Measurements from ENCODE around the gene GPR35. TPM values are rescaled to one million over a fixed set of nuclear protein-coding genes. Genes with fewer than 3 reads are reported as not detected.
A peak's percentile ranks its signal among the peaks of the same experiment; 100 is the strongest.

GPR35 gene
- total and polyA plus RNA-seq, 2 of the 13 experiments (the other 11 are each of a cell fraction or from before 2014, with no cell fraction given) = 27.1 to 44.2 TPM

DNA sequence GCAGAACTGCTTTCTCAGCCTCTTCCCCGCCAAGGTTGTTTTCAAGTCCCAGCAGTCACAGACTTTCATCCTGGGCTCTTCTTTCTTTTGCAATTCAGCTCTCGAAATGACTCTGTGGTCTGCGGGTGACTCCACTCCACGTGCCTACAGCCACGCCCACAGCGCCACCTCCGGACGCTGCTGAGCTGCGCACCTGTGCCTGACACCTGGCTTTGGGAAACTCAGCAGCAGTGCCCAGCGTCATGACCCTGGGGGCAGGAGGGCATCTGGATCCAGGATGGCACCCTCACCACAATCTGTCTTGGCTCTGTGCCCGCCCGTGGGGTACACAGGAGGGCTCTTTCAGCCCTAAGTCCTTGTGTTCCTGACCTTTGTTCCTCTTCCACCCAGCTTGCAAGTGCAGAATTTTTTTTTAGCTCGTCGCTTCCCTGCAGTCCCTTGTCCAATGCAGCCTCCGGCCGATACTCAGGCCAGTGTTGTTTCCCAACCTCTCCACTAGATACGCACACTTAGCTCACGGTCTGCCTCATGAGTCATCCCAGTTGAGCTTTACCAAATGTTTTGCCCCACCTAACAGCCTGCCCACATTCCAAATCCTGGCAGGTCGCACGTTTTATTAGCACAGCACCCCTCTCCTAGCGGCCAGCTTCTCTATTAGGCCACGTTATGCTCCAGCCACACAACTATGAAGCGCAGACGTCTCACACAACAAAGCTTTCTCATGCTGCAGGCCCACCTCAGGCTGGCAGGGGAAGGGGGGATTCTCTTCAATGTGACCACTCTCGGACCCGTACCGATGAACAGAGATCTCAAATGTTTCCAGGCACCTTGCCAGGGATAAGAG, 45.3 kb upstream of the GPR35 start (continued):
- no peak for TF ChIP-seq ZNF883 (CRISPR knock-in tag; IDR thresholded peaks at IDR 0.05; ENCODE audit: not compliant biosample characterization)
- TF ChIP-seq NFYB (CRISPR knock-in tag; IDR thresholded peaks at IDR 0.05) = peak; percentile 38
- no peak for TF ChIP-seq ZSCAN12 (CRISPR knock-in tag; IDR thresholded peaks at IDR 0.05)
- peak; percentile 51; the same call in 1 of the 2 replicates for TF ChIP-seq KMT2A (CRISPR knock-in tag; IDR thresholded peaks at IDR 0.05)
- peak; percentile 86 for TF ChIP-seq ZNF605 (CRISPR knock-in tag; IDR thresholded peaks at IDR 0.05)
- TF ChIP-seq NRL (CRISPR knock-in tag; IDR thresholded peaks at IDR 0.05; ENCODE audit: borderline replicate concordance) = peak; percentile 87; the same call in 1 of the 2 replicates
- TF ChIP-seq RBFOX2 (IDR thresholded peaks at IDR 0.05; ENCODE audit: low read depth, low read length) = peak; percentile 52; the same call in 1 of the 2 replicates
- no peak for TF ChIP-seq CC2D1A (CRISPR knock-in tag; IDR thresholded peaks at IDR 0.05)
- TF ChIP-seq ZSCAN30 (CRISPR knock-in tag; IDR thresholded peaks at IDR 0.05) = no peak
- peak; percentile 60; the same call in 1 of the 2 replicates for TF ChIP-seq PAF1 (CRISPR knock-in tag; IDR thresholded peaks at IDR 0.05)
- TF ChIP-seq GATA4 (IDR thresholded peaks at IDR 0.05; ENCODE audit: borderline replicate concordance, low read depth) = no peak
- TF ChIP-seq ZFY (CRISPR knock-in tag; IDR thresholded peaks at IDR 0.05) = peak; percentile 42; the same call in 1 of the 2 replicates
- TF ChIP-seq, protein P1, sequence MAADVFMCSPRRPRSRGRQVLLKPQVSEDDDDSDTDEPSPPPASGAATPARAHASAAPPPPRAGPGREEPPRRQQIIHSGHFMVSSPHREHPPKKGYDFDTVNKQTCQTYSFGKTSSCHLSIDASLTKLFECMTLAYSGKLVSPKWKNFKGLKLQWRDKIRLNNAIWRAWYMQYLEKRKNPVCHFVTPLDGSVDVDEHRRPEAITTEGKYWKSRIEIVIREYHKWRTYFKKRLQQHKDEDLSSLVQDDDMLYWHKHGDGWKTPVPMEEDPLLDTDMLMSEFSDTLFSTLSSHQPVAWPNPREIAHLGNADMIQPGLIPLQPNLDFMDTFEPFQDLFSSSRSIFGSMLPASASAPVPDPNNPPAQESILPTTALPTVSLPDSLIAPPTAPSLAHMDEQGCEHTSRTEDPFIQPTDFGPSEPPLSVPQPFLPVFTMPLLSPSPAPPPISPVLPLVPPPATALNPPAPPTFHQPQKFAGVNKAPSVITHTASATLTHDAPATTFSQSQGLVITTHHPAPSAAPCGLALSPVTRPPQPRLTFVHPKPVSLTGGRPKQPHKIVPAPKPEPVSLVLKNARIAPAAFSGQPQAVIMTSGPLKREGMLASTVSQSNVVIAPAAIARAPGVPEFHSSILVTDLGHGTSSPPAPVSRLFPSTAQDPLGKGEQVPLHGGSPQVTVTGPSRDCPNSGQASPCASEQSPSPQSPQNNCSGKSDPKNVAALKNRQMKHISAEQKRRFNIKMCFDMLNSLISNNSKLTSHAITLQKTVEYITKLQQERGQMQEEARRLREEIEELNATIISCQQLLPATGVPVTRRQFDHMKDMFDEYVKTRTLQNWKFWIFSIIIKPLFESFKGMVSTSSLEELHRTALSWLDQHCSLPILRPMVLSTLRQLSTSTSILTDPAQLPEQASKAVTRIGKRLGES (CRISPR knock-in tag; IDR thresholded peaks at IDR 0.05; ENCODE audit: borderline replicate concordance) = no peak
- TF ChIP-seq CBFB (CRISPR knock-in tag; IDR thresholded peaks at IDR 0.05) = peak; percentile 80
- no peak for TF ChIP-seq ZNF18 (CRISPR knock-in tag; IDR thresholded peaks at IDR 0.05; ENCODE audit: insufficient replicate concordance)
- peak; percentile 36 to 94; a peak in 3 of 4 replicates for TF ChIP-seq HMGXB4 (CRISPR knock-in tag; IDR thresholded peaks at IDR 0.05; ENCODE audit: borderline replicate concordance in 1 of 2, low read depth in 1 of 2)
- TF ChIP-seq MZF1 (CRISPR knock-in tag; IDR thresholded peaks at IDR 0.05; ENCODE audit: borderline replicate concordance) = no peak
- TF ChIP-seq, protein P2, sequence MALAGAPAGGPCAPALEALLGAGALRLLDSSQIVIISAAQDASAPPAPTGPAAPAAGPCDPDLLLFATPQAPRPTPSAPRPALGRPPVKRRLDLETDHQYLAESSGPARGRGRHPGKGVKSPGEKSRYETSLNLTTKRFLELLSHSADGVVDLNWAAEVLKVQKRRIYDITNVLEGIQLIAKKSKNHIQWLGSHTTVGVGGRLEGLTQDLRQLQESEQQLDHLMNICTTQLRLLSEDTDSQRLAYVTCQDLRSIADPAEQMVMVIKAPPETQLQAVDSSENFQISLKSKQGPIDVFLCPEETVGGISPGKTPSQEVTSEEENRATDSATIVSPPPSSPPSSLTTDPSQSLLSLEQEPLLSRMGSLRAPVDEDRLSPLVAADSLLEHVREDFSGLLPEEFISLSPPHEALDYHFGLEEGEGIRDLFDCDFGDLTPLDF (CRISPR knock-in tag; IDR thresholded peaks at IDR 0.05) = no peak
- peak; percentile 74; the same call in 1 of the 2 replicates for TF ChIP-seq MIER3 (CRISPR knock-in tag; IDR thresholded peaks at IDR 0.05; ENCODE audit: borderline replicate concordance)
